IMR-90 (cell line): ENCODE results near the gene PRKCB. TPM values are rescaled to one million over a fixed set of nuclear protein-coding genes. Genes with fewer than 3 reads are reported as not detected.

ENCODE experiments used
- ATAC-seq: fragments of 200-7000 bp; cut with Tn5 transposase; 2 replicates; pipeline ENCODE4 v1.9.1; 2020; ENCODE audit warnings: low read depth, mild to moderate bottlenecking, moderate library complexity
- BruUV-seq: library from RNA; stranded (reverse); fragments of 400-500 nt; replicated peaks from 2 replicates; lab custom pipeline; 2021; lab: Mats Ljungman, UMichigan
- CTCF ChIA-PET: fragments of 300-600 bp; formaldehyde crosslinking; extraction: SDS; loops from one replicate; lab custom pipeline; 2021; ENCODE audit warnings: antibody characterized with exemption; lab: Yijun Ruan, JAX
- POLR2A ChIA-PET: fragments of 300-600 bp; sonication (Branson Sonifier 250); formaldehyde crosslinking; loops from one replicate; lab custom pipeline; 2022; ENCODE audit warnings: antibody characterized with exemption; ENCODE audit not compliant: unreplicated experiment; lab: Charles Lee
- DNase-seq: peaks from one replicate; pipeline ENCODE4 v3.0.0; 2013
- H2AFZ ChIP-seq: replicated peaks from 2 replicates; pipeline ENCODE3; 2013; ENCODE audit warnings: low read length, mild to moderate bottlenecking; ENCODE audit not compliant: poor library complexity
- H2AK5ac ChIP-seq: 2 replicates; pipeline ENCODE4 v1.6.1; 2013; ENCODE audit warnings: low read depth, low read length, inconsistent platforms
- H2AK9ac ChIP-seq: replicated peaks from 2 replicates; pipeline ENCODE3; 2013; ENCODE audit warnings: mild to moderate bottlenecking, low read depth, low read length, moderate library complexity; ENCODE audit not compliant: poor library complexity
- H2BK120ac ChIP-seq: 2 replicates; pipeline ENCODE4 v1.6.1; 2013; ENCODE audit warnings: low read depth, low read length, inconsistent platforms
- H2BK15ac ChIP-seq: 3 replicates; pipeline ENCODE4 v1.6.1; 2013; ENCODE audit warnings: low read depth, low read length, inconsistent platforms
- H2BK20ac ChIP-seq: 2 replicates; pipeline ENCODE4 v1.6.1; 2013; ENCODE audit warnings: low read depth, mild to moderate bottlenecking, inconsistent platforms, low read length, moderate library complexity
- H2BK5ac ChIP-seq: 2 replicates; pipeline ENCODE4 v1.6.1; 2013; ENCODE audit warnings: mild to moderate bottlenecking, low read depth, low read length, inconsistent platforms; ENCODE audit not compliant: poor library complexity, severe bottlenecking
- H3K14ac ChIP-seq: replicated peaks from 2 replicates; pipeline ENCODE4 v1.6.1; 2013; ENCODE audit warnings: low read depth, low read length, inconsistent platforms
- H3K18ac ChIP-seq: 2 replicates; pipeline ENCODE4 v1.6.1; 2013; ENCODE audit warnings: low read depth, low read length, control low read depth
- H3K23ac ChIP-seq: 2 replicates; pipeline ENCODE4 v1.6.1; 2013; ENCODE audit warnings: low read depth, low read length, inconsistent platforms
- H3K27ac ChIP-seq: 2 replicates; pipeline ENCODE4 v1.5.1; 2013; ENCODE audit warnings: mild to moderate bottlenecking, control low read depth, low read length; ENCODE audit not compliant: insufficient read depth
- H3K27me3 ChIP-seq: 2 replicates; pipeline ENCODE4 v1.6.1; 2013; ENCODE audit warnings: low read length; ENCODE audit not compliant: control insufficient read depth, insufficient read depth
- H3K36me3 ChIP-seq: 2 replicates; pipeline ENCODE4 v1.6.1; 2013; ENCODE audit warnings: low read length, mixed read lengths; ENCODE audit not compliant: control insufficient read depth, insufficient read depth
- H3K4ac ChIP-seq: 2 replicates; pipeline ENCODE4 v1.6.1; 2013; ENCODE audit warnings: low read depth, low read length, inconsistent platforms
- H3K4me1 ChIP-seq: 2 replicates; pipeline ENCODE4 v1.6.1; 2013; ENCODE audit warnings: low read length, mixed read lengths; ENCODE audit not compliant: control insufficient read depth, insufficient read depth
- H3K4me2 ChIP-seq: 2 replicates; pipeline ENCODE4 v1.6.1; 2013; ENCODE audit warnings: low read depth, mild to moderate bottlenecking, control low read depth, low read length, moderate library complexity
- H3K4me3 ChIP-seq: 2 replicates; pipeline ENCODE4 v1.5.1; 2013; ENCODE audit warnings: low read depth, mild to moderate bottlenecking, control low read depth, low read length, moderate library complexity; ENCODE audit not compliant: insufficient read depth
- H3K56ac ChIP-seq: 2 replicates; pipeline ENCODE4 v1.6.1; 2013; ENCODE audit warnings: low read length, inconsistent platforms; ENCODE audit not compliant: insufficient read depth; ENCODE audit errors: extremely low read depth
- H3K79me1 ChIP-seq, 2 experiments: 2 replicates each; pipeline ENCODE4 v1.6.1; 2013; ENCODE audit warnings: low read length in 2 of 2, inconsistent platforms in 1 of 2, low read depth in 1 of 2
- H3K9ac ChIP-seq: 2 replicates; pipeline ENCODE4 v1.6.1; 2013; ENCODE audit warnings: low read depth, low read length, control low read depth
- H3K9me1 ChIP-seq: 2 replicates; pipeline ENCODE4 v1.6.1; 2013; ENCODE audit warnings: low read length, inconsistent platforms; ENCODE audit not compliant: insufficient read depth
- H3K9me3 ChIP-seq: 2 replicates; pipeline ENCODE4 v1.6.1; 2013; ENCODE audit warnings: low read length; ENCODE audit not compliant: control insufficient read depth, insufficient read depth
- H4K20me1 ChIP-seq: 2 replicates; pipeline ENCODE4 v1.6.1; 2013; ENCODE audit warnings: low read length, inconsistent platforms; ENCODE audit not compliant: insufficient read depth
- H4K5ac ChIP-seq: 2 replicates; pipeline ENCODE4 v1.6.1; 2013; ENCODE audit warnings: mild to moderate bottlenecking, low read depth, low read length, control low read depth
- H4K8ac ChIP-seq, 2 experiments: 2 replicates each; pipeline ENCODE4 v1.6.1; 2013; ENCODE audit warnings: low read depth in 2 of 2, low read length in 2 of 2, control low read depth in 1 of 2, inconsistent platforms in 1 of 2
- H4K91ac ChIP-seq: 2 replicates; pipeline ENCODE4 v1.6.1; 2013; ENCODE audit warnings: low read depth, low read length, inconsistent platforms; ENCODE audit not compliant: insufficient read depth
- BHLHE40 ChIP-seq: fragments of 150-350 bp; IDR thresholded peaks from 2 replicates; pipeline ENCODE4 v1.6.1; 2016; ENCODE audit warnings: mild to moderate bottlenecking, low read depth, low read length
- CEBPB ChIP-seq: IDR thresholded peaks from 2 replicates; pipeline ENCODE4 v1.6.1; 2012; ENCODE audit warnings: low read depth, low read length, improper control_type of control experiment
- CHD1 ChIP-seq: IDR thresholded peaks from 2 replicates; pipeline ENCODE4 v1.6.1; 2012; ENCODE audit warnings: low read depth, low read length, improper control_type of control experiment
- ELK1 ChIP-seq: fragments of 150-350 bp; IDR thresholded peaks from 2 replicates; pipeline ENCODE4 v1.6.1; 2016; ENCODE audit warnings: low read depth, mild to moderate bottlenecking, low read length, moderate library complexity, borderline replicate concordance
- FOS ChIP-seq: fragments of 150-350 bp; IDR thresholded peaks from 2 replicates; pipeline ENCODE4 v1.6.1; 2016; ENCODE audit warnings: low read depth, low read length
- MAFK ChIP-seq: IDR thresholded peaks from 2 replicates; pipeline ENCODE4 v1.6.1; 2012; ENCODE audit warnings: low read depth, low read length, improper control_type of control experiment
- RCOR1 ChIP-seq: IDR thresholded peaks from 2 replicates; pipeline ENCODE4 v1.6.1; 2012; ENCODE audit warnings: mild to moderate bottlenecking, low read length, improper control_type of control experiment; ENCODE audit not compliant: insufficient replicate concordance
- RFX5 ChIP-seq: IDR thresholded peaks from 2 replicates; pipeline ENCODE4 v1.8.0; 2012; ENCODE audit warnings: low read depth, mild to moderate bottlenecking, low read length, moderate library complexity
- USF2 ChIP-seq: fragments of 150-350 bp; IDR thresholded peaks from 2 replicates; pipeline ENCODE4 v1.6.1; 2017; ENCODE audit warnings: mild to moderate bottlenecking, antibody characterized with exemption, low read length, low read depth
- WGBS, 2 experiments: methylation state at CpG; one replicate each; pipeline versions ENCODE4 v1.1.5 to v1.1.7; 2013; ENCODE audit warnings: missing lambda C conversion rate in 2 of 2; ENCODE audit not compliant: insufficient read length in 1 of 2; ENCODE audit errors: extremely low coverage in 2 of 2; 5-methylcytosine and 5-hydroxymethylcytosine counted together
- dilution Hi-C: fragments of 300-500 bp; cut with HindIII; formaldehyde crosslinking; loops from one replicate; pipeline ENCODE4 v1.14.3; 2018; ENCODE audit warnings: low sequenced_read_pairs; ENCODE audit not compliant: unreplicated experiment
- in situ Hi-C: fragments of 300-500 bp; cut with MboI; formaldehyde crosslinking; loops from 3 replicates; pipeline ENCODE4 v1.14.3; 2019; ENCODE audit warnings: low sequenced_read_pairs, inconsistent platforms, mixed read lengths
- intact Hi-C: fragments of 100-400 bp; cut with micrococcal nuclease; formaldehyde crosslinking; loops from 2 replicates; pipeline ENCODE4 v1.10.0; 2022
- polyA plus RNA-seq, 3 experiments: library from polyadenylated mRNA; depleted of rRNA; stranded (reverse); fragments of >200 nt; gene quantifications; 2 replicates each; pipeline ENCODE4 v1.2.3, GENCODE V29; 2012; ENCODE audit warnings: low replicate concordance in 1 of 3
- total RNA-seq: library from RNA; depleted of rRNA; stranded (reverse); fragments of >200 nt; gene quantifications from 2 replicates; pipeline ENCODE4 v1.2.3, GENCODE V29; 2012

The PRKCB gene
- total and polyA plus RNA-seq, 2 of the 4 experiments (the other 2 are of a cell fraction): under 0.01 TPM; not detected in 1

- TF ChIP-seq CHD1 (no peak), RFX5 (no peak), RCOR1 (no peak), USF2 (no peak), CEBPB (no peak), BHLHE40 (no peak), MAFK (no peak), ELK1 (no peak), FOS (no peak)
- DNase-seq (no peak), ATAC-seq (no peak)
- no peak overlapping the region for H3K18ac ChIP-seq
- H3K27ac ChIP-seq: no peak overlapping the region
- no peak overlapping the region for H3K4me2 ChIP-seq
- no peak overlapping the region for H2AK9ac ChIP-seq
- no peaks in the 10 kb centered on the region for H3K36me3 ChIP-seq
- H2BK15ac ChIP-seq: no peak overlapping the region
- BruUV-seq: no TSS peak
- H3K9me1 ChIP-seq: no peaks in the 10 kb centered on the region
- no peaks in the 10 kb centered on the region for H3K4me1 ChIP-seq
- H3K79me1 ChIP-seq: no peaks in the 10 kb centered on the region
- H3K9ac ChIP-seq: no peak overlapping the region
- no CpG with 5 or more reads among the region's 5 CpGs for WGBS, 2 experiments
- H2BK120ac ChIP-seq: no peak overlapping the region
- H2AFZ ChIP-seq: no peak overlapping the region
- no peak overlapping the region for H4K5ac ChIP-seq
- ChIA-PET CTCF (interaction anchor here (1.1 kb wide), 2 partner anchors 159 to 212 kb away, joined by 3 to 5 read pairs; no protein-coding TSS in a partner anchor), POLR2A (no interaction called here)
- in situ Hi-C loops: loop anchor here (10.0 kb wide), 1 partner anchor 211 kb away; no protein-coding TSS in a partner anchor
- no peak overlapping the region for H4K91ac ChIP-seq
- no peaks in the 10 kb centered on the region for H3K9me3 ChIP-seq
- H4K8ac ChIP-seq: no peak overlapping the region
- H3K14ac ChIP-seq: no peak overlapping the region
- no peak overlapping the region for H3K4ac ChIP-seq
- H3K23ac ChIP-seq: no peak overlapping the region
- no peak overlapping the region for H3K4me3 ChIP-seq
- H3K56ac ChIP-seq: no peak overlapping the region
- dilution Hi-C loops: no loop called here
- no peak overlapping the region for H2BK20ac ChIP-seq
- no peaks in the 10 kb centered on the region for H4K20me1 ChIP-seq
- H2AK5ac ChIP-seq: no peak overlapping the region
- no peak overlapping the region for H2BK5ac ChIP-seq
- intact Hi-C loops: no loop called here
- no peaks in the 10 kb centered on the region for H3K27me3 ChIP-seq
Measured at GRCh38 chr16:24015923-24016322, 180.1 kb downstream of the PRKCB start.
